ENCODE data around the gene SH2D6. TPM values are rescaled to one million over a fixed set of nuclear protein-coding genes. Genes with fewer than 3 reads are reported as not detected.
A peak's percentile ranks its signal among the peaks of the same experiment; 100 is the strongest.

The SH2D6 gene
- total and polyA plus RNA-seq, 9 of the 15 experiments (the other 6 are each of a cell fraction or from before 2014, with no cell fraction given), result 0.07 to 0.76 (median 0.33) TPM; not detected in 2

DNA sequence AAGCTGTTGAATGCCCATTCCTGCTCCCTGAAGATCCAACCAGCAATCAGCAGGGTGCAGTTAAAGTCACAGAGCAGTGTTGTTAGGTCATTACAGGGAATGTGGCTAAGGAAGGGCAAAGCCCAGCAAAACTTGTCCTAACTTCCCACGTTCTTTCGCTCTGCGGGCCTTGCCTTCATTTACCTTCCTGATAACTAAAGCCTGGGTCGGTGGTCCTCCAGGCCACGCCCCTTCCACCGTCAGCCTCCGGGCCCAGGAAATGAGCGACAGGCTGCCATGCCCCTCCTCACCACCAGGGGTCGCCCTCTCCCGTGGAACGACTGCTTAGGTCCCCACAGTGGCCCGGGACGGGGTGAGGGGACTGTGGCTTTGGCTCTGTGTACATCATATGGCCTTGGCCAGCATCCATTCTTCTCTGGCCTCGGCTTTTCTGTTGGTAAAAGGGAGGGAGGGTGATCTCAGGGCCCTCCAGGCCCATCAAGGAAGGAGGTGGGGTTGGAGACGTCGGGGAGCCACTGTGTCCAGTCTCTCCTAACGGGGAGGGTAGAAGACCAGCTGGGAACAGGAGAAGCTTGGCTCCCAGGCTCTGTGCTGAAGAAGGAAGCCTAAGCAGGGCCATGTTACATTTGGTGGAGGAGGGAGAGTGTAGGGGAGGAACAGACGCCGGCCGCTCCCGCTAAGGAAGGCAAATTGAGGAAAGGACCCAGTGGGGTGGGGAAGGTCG, 2.2 kb downstream of the SH2D6 start (continued):
- TF ChIP-seq, protein P1, sequence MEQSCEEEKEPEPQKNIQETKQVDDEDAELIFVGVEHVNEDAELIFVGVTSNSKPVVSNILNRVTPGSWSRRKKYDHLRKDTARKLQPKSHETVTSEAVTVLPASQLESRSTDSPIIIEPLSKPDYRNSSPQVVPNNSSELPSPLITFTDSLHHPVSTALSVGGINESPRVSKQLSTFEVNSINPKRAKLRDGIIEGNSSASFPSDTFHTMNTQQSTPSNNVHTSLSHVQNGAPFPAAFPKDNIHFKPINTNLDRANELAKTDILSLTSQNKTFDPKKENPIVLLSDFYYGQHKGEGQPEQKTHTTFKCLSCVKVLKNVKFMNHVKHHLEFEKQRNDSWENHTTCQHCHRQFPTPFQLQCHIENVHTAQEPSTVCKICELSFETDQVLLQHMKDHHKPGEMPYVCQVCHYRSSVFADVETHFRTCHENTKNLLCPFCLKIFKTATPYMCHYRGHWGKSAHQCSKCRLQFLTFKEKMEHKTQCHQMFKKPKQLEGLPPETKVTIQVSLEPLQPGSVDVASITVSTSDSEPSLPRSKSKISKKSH (CRISPR knock-in tag; IDR thresholded peaks at IDR 0.05), result no peak
- TF ChIP-seq EGR1 (conservative IDR thresholded peaks at IDR 0.05) (no peak), ZNF445 (CRISPR knock-in tag; IDR thresholded peaks at IDR 0.05; ENCODE audit: low read depth) (no peak), SREBF2 (CRISPR knock-in tag; IDR thresholded peaks at IDR 0.05) (no peak), SAFB (IDR thresholded peaks at IDR 0.05; ENCODE audit: borderline replicate concordance, low read depth, low read length) (peak; percentile 56; the same call in 1 of the 2 replicates), ZNF316 (IDR thresholded peaks at IDR 0.05) (peak; percentile 25), TFAM (CRISPR knock-in tag; conservative IDR thresholded peaks at IDR 0.05) (no peak)
- TF ChIP-seq, protein P2, sequence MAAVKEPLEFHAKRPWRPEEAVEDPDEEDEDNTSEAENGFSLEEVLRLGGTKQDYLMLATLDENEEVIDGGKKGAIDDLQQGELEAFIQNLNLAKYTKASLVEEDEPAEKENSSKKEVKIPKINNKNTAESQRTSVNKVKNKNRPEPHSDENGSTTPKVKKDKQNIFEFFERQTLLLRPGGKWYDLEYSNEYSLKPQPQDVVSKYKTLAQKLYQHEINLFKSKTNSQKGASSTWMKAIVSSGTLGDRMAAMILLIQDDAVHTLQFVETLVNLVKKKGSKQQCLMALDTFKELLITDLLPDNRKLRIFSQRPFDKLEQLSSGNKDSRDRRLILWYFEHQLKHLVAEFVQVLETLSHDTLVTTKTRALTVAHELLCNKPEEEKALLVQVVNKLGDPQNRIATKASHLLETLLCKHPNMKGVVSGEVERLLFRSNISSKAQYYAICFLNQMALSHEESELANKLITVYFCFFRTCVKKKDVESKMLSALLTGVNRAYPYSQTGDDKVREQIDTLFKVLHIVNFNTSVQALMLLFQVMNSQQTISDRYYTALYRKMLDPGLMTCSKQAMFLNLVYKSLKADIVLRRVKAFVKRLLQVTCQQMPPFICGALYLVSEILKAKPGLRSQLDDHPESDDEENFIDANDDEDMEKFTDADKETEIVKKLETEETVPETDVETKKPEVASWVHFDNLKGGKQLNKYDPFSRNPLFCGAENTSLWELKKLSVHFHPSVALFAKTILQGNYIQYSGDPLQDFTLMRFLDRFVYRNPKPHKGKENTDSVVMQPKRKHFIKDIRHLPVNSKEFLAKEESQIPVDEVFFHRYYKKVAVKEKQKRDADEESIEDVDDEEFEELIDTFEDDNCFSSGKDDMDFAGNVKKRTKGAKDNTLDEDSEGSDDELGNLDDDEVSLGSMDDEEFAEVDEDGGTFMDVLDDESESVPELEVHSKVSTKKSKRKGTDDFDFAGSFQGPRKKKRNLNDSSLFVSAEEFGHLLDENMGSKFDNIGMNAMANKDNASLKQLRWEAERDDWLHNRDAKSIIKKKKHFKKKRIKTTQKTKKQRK (IDR thresholded peaks at IDR 0.05; ENCODE audit: borderline replicate concordance, low read depth, low read length), result no peak
- TF ChIP-seq, protein P3, sequence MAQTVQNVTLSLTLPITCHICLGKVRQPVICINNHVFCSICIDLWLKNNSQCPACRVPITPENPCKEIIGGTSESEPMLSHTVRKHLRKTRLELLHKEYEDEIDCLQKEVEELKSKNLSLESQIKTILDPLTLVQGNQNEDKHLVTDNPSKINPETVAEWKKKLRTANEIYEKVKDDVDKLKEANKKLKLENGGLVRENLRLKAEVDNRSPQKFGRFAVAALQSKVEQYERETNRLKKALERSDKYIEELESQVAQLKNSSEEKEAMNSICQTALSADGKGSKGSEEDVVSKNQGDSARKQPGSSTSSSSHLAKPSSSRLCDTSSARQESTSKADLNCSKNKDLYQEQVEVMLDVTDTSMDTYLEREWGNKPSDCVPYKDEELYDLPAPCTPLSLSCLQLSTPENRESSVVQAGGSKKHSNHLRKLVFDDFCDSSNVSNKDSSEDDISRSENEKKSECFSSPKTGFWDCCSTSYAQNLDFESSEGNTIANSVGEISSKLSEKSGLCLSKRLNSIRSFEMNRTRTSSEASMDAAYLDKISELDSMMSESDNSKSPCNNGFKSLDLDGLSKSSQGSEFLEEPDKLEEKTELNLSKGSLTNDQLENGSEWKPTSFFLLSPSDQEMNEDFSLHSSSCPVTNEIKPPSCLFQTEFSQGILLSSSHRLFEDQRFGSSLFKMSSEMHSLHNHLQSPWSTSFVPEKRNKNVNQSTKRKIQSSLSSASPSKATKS (CRISPR knock-in tag; IDR thresholded peaks at IDR 0.05), result no peak
- TF ChIP-seq, protein P4, sequence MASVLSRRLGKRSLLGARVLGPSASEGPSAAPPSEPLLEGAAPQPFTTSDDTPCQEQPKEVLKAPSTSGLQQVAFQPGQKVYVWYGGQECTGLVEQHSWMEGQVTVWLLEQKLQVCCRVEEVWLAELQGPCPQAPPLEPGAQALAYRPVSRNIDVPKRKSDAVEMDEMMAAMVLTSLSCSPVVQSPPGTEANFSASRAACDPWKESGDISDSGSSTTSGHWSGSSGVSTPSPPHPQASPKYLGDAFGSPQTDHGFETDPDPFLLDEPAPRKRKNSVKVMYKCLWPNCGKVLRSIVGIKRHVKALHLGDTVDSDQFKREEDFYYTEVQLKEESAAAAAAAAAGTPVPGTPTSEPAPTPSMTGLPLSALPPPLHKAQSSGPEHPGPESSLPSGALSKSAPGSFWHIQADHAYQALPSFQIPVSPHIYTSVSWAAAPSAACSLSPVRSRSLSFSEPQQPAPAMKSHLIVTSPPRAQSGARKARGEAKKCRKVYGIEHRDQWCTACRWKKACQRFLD (CRISPR knock-in tag; IDR thresholded peaks at IDR 0.05), result peak; percentile 69; the same call in 1 of the 2 replicates
- TF ChIP-seq, protein P5, sequence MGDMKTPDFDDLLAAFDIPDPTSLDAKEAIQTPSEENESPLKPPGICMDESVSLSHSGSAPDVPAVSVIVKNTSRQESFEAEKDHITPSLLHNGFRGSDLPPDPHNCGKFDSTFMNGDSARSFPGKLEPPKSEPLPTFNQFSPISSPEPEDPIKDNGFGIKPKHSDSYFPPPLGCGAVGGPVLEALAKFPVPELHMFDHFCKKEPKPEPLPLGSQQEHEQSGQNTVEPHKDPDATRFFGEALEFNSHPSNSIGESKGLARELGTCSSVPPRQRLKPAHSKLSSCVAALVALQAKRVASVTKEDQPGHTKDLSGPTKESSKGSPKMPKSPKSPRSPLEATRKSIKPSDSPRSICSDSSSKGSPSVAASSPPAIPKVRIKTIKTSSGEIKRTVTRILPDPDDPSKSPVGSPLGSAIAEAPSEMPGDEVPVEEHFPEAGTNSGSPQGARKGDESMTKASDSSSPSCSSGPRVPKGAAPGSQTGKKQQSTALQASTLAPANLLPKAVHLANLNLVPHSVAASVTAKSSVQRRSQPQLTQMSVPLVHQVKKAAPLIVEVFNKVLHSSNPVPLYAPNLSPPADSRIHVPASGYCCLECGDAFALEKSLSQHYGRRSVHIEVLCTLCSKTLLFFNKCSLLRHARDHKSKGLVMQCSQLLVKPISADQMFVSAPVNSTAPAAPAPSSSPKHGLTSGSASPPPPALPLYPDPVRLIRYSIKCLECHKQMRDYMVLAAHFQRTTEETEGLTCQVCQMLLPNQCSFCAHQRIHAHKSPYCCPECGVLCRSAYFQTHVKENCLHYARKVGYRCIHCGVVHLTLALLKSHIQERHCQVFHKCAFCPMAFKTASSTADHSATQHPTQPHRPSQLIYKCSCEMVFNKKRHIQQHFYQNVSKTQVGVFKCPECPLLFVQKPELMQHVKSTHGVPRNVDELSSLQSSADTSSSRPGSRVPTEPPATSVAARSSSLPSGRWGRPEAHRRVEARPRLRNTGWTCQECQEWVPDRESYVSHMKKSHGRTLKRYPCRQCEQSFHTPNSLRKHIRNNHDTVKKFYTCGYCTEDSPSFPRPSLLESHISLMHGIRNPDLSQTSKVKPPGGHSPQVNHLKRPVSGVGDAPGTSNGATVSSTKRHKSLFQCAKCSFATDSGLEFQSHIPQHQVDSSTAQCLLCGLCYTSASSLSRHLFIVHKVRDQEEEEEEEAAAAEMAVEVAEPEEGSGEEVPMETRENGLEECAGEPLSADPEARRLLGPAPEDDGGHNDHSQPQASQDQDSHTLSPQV (IDR thresholded peaks at IDR 0.05), result peak; percentile 92
- TF ChIP-seq, protein P6, sequence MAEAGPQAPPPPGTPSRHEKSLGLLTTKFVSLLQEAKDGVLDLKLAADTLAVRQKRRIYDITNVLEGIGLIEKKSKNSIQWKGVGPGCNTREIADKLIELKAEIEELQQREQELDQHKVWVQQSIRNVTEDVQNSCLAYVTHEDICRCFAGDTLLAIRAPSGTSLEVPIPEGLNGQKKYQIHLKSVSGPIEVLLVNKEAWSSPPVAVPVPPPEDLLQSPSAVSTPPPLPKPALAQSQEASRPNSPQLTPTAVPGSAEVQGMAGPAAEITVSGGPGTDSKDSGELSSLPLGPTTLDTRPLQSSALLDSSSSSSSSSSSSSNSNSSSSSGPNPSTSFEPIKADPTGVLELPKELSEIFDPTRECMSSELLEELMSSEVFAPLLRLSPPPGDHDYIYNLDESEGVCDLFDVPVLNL (CRISPR knock-in tag; IDR thresholded peaks at IDR 0.05; ENCODE audit: low read depth), result no peak

Data from K562 (cell line).